G401 (cell line): ENCODE data around the gene SLC15A5. TPM values are rescaled to one million over a fixed set of nuclear protein-coding genes. Genes with fewer than 3 reads are reported as not detected.

Source experiments
- DNase-seq: peaks from one replicate; pipeline ENCODE4 v3.0.0-alpha.2; 2015; ENCODE audit warnings: low spot score
- in situ Hi-C: cut with HindIII; loops from 2 replicates; pipeline ENCODE4 v1.10.0; 2016; ENCODE audit warnings: low sequenced_read_pairs, mixed read lengths
- total RNA-seq: library from RNA; depleted of rRNA; stranded (reverse); fragments of >200 nt; shearing (Covaris generic); gene quantifications from 2 replicates; pipeline ENCODE4 v1.2.3, GENCODE V29; 2014; rRNA removed

Gene SLC15A5
- not detected in 2 replicates for total RNA-seq

- no peak for DNase-seq
These were observed at the start of gene SLC15A5 for GRCh38 chr12:16277585-16277984. SLC15A5 (minus strand) TSS chr12:16277685; CDS start chr12:16277685, 0 bp downstream.

GRCh38 chr12:16325426-16325825 is 47.9 kb upstream of the SLC15A5 start:
- DNase-seq = no peak
- in situ Hi-C loops = no loop called here

More at GRCh38 chr12:16277585-16277984, at the start of gene SLC15A5:
- in situ Hi-C loops = no loop called here

GRCh38 chr12:16324772-16325171 is 47.3 kb upstream of the SLC15A5 start:
- in situ Hi-C loops = no loop called here
- DNase-seq = no peak

GRCh38 chr12:16324272-16324671 is 46.8 kb upstream of the SLC15A5 start:
- in situ Hi-C loops = no loop called here
- DNase-seq = no peak

- in situ Hi-C loops = no loop called here
- no peak for DNase-seq
These were observed 46.2 kb upstream of the SLC15A5 start for GRCh38 chr12:16323638-16324037.

GRCh38 chr12:16323010-16323409 is 45.5 kb upstream of the SLC15A5 start:
- DNase-seq = no peak
- in situ Hi-C loops = no loop called here

- in situ Hi-C loops = no loop called here
- DNase-seq = no peak
These were observed 33.4 kb upstream of the SLC15A5 start for GRCh38 chr12:16310934-16311333.

GRCh38 chr12:16307856-16308475 is 30.5 kb upstream of the SLC15A5 start:
- DNase-seq = no peak
- in situ Hi-C loops = no loop called here

GRCh38 chr12:16303939-16304338 is 26.5 kb upstream of the SLC15A5 start:
- in situ Hi-C loops = no loop called here
- no peak for DNase-seq

GRCh38 chr12:16300736-16301135 is 23.3 kb upstream of the SLC15A5 start:
- DNase-seq = no peak
- in situ Hi-C loops = no loop called here

- DNase-seq = no peak
- in situ Hi-C loops = no loop called here
These were observed 22.6 kb upstream of the SLC15A5 start for GRCh38 chr12:16300122-16300521.

GRCh38 chr12:16299403-16299802 is 21.9 kb upstream of the SLC15A5 start:
- in situ Hi-C loops = no loop called here
- DNase-seq = no peak

- DNase-seq = no peak
- in situ Hi-C loops = no loop called here
These were observed 20.0 kb upstream of the SLC15A5 start for GRCh38 chr12:16297521-16297920.

GRCh38 chr12:16294376-16294956 is 17.0 kb upstream of the SLC15A5 start:
- DNase-seq = no peak
- in situ Hi-C loops = no loop called here

- no peak for DNase-seq
- in situ Hi-C loops = no loop called here
These were observed 13.5 kb upstream of the SLC15A5 start for GRCh38 chr12:16291032-16291431.

GRCh38 chr12:16285586-16285985 is 8.1 kb upstream of the SLC15A5 start:
- in situ Hi-C loops = no loop called here
- no peak for DNase-seq

GRCh38 chr12:16282978-16283377 is 5.5 kb upstream of the SLC15A5 start:
- no peak for DNase-seq
- in situ Hi-C loops = no loop called here

- DNase-seq = no peak
- in situ Hi-C loops = no loop called here
These were observed 4.6 kb upstream of the SLC15A5 start for GRCh38 chr12:16282081-16282480.

GRCh38 chr12:16281157-16281556 is 3.7 kb upstream of the SLC15A5 start:
- in situ Hi-C loops = no loop called here

GRCh38 chr12:16272222-16272621 is 5.3 kb downstream of the SLC15A5 start:
- no peak for DNase-seq
- in situ Hi-C loops = no loop called here

More at GRCh38 chr12:16281157-16281556, 3.7 kb upstream of the SLC15A5 start:
- no peak for DNase-seq

- no peak for DNase-seq
- in situ Hi-C loops = no loop called here
These were observed 6.4 kb downstream of the SLC15A5 start for GRCh38 chr12:16271062-16271461.
